GM18870 (cell line): Measurements from ENCODE around the gene MEGF8.
"Not testable (repeated sequence)": the region's sequence is repeated elsewhere in the genome, so short reads cannot be mapped to it uniquely, and the experiment has no call there.

ENCODE experiments used
- ATAC-seq: cut with Tn5 transposase; IDR thresholded peaks from one replicate; pipeline ENCODE4 v1.9.1; 2021; ENCODE audit warnings: moderate library complexity; ENCODE audit not compliant: unreplicated experiment

The MEGF8 gene

DNA sequence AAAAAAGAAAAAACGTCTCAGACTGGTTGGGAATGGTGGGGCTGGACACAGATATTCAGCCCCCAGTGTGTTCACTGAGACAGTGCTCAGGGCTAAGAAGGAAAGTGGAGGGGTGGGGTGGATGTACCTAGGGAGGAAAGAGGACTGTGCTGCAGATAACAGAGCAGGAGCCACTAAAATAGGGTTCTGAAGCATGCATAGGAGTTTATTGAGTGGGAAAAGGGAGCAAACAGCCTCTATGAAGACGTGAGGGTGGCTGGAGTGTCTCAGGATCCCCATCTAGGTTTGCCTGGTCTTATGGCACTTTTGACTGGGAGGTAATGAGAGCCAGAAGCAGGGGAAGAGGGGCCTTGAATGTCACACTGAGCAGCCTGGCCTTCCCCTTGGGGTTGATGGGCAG is 3.4 kb downstream of the MEGF8 start:
- ATAC-seq = no peak

DNA sequence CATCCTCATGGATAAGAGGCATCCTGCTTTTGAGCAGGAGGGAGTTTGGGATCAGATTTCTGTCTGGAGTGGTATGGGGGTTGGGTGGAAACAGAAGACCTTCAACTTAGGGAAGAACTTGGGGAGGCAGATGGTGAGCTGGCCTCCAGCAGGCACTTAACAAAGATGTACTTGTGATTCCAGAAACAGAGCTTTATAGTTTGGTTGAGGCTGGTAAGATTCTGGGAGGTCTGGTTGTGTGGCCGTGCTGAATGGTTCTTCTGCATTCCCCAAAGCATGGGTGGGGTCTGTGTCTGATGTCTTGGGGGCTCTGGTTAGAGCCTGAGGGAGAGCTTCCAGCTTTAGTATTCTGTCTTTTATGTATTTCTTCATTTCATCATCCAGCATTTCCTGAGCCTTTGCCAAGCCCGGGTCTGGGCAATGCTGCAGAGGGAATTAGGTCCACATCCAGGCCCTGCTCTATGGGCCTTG is 4.8 kb downstream of the MEGF8 start:
- ATAC-seq = no peak

DNA sequence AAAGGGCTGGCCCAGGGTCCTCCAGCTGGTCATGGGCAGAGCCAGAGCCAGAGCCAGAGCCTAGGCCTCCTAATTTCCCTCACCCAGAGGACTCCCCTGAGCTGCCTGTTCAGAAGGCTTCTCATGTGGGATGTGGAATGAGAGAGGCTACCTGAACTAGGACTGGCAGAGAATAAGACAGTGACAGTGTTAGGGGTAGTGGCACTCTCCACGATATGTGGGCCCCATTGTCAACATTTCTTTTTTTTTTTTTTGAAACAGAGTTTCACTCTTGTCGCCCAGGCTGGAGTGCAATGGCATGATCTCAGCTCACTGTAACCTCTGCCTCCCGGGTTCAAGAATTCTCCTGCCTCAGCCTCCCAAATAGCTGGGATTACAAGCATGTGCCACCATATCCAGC is 5.9 kb downstream of the MEGF8 start:
- not testable (repeated sequence) for ATAC-seq

DNA sequence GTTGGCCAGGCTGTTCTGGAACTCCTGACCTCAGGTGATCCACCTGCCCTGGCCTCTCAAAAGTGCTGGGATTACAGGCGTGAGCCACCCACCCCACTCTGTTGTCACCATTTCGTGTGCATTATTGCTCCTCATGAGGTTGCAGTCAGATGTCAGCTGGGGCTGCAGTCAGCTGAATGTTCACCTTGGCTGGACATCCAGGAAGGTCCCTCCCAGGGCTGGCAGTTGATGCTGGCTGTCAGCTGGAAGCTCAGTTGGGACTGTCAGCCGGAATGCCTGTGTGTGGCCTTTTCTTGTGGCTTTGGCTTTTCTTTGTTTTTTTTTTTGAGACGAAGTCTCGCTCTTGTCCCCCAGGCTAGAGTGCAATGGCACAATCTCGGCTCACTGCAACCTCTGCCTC is 6.6 kb downstream of the MEGF8 start:
- no peak for ATAC-seq

DNA sequence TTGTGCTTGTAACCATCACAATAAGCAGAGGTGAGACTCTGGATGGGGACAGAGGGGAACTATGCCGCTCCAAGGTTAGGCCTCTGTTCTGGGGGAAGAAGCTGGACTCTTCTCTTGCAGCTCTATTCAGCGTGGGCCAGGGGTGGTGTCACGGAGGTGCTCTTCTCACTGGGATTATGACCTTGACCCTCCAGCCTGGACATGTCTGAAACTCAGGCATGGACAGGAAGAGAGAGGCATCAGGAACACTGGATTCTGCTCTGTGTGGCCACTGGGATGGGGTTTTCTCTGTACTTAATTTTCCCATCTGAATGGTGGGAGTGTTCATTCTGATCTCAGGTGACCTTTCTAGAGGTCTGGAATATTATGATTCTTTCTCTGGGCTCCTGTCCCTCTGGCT is 7.6 kb downstream of the MEGF8 start:
- no peak for ATAC-seq

DNA sequence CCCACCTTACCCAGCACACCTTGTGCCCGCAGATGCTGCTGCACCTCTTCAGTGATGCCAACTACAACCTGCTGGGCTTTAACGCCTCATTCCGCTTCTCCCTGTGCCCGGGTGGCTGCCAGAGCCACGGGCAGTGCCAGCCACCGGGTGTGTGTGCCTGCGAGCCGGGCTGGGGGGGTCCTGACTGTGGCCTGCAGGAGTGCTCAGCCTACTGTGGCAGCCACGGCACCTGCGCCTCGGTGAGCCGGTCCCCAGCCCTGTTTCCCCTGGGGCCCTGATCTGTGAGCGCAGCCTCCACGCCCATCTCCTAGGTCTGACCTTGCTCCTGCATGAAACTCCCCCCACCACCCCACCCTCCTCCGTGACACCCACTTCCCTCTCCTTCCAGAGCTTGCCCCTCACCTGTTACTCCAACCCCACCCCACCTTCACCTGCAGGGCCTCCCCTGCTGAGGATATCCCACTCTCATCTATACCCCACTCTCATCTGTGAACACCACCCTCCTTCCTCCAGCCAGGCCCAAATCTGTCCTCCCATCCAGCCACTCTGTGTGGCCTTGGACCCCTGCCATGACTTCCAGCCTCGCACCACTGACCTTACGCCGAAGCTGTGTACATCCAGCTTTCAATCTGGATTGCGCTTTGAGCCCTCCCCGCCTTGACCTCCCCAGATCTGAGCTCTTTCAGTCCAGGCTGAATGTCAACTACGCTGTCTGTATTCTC is 8.7 kb downstream of the MEGF8 start:
- ATAC-seq = no peak

DNA sequence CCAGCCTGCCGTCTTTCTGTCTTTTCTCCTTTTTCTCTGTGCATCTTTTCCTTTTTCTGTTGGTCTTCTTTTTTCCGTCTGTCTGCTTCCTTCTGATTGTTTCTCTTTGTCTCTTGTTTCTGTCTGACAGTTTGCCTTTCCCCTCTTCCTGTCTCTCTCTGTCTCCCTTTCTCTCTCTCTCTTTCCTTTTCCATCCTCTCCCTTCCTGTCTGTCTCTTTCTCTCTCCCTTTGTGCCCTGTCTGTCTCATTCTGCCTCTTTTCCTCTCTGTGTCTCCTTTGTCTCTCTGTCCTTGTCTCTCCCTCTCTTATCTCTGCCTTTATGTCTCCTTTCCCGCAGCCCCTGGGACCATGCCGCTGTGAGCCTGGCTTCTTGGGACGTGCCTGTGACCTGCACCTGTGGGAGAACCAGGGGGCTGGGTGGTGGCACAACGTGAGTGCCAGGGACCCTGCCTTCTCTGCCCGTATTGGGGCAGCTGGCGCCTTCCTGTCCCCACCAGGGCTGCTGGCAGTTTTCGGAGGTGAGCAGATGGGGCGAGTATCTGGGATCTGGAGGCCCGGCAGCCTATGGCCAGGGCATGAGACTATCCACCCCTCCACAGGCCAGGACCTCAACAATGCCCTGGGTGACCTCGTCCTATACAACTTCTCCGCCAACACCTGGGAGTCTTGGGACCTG is 9.4 kb downstream of the MEGF8 start:
- no peak for ATAC-seq

DNA sequence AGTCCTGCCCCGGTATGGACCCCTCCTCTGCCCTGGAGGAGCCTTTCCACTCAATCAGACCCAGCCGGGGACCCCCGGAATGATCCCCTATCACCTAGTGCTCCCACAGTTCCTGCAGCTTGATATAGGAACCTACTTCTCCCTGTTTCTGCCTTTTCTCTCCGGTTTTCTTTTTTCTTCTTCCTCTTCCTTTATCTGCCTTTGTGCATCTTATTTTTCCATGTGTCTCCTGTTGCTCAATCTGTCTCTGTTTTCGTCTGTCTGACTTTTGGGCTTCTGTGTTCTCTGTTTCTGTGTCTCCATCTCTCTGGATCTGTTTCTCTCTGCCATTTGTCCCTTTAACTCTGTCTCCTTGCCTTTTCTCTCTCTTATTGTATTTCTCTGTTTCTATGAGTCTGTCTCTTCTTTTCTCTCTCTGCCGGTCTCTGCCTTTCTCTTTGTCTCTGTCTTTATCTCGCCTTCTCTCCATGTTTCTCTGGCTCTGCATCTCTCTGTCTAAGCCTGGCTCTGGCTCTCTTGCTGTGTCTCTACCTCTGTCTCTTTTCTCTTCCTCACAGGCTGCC is 10.0 kb downstream of the MEGF8 start:
- ATAC-seq = no peak

DNA sequence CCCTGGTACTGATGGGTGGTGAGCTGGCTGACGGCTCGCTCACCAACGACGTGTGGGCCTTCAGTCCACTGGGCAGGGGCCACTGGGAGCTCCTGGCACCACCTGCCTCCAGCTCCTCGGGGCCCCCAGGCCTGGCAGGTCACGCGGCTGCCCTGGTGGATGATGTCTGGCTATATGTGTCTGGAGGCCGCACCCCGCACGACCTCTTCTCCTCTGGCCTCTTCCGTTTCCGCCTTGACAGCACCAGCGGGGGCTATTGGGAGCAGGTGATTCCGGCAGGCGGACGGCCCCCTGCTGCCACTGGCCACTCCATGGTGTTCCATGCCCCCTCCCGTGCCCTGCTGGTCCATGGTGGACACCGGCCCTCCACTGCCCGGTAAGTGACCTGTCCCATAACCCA is 10.5 kb downstream of the MEGF8 start:
- no peak for ATAC-seq

DNA sequence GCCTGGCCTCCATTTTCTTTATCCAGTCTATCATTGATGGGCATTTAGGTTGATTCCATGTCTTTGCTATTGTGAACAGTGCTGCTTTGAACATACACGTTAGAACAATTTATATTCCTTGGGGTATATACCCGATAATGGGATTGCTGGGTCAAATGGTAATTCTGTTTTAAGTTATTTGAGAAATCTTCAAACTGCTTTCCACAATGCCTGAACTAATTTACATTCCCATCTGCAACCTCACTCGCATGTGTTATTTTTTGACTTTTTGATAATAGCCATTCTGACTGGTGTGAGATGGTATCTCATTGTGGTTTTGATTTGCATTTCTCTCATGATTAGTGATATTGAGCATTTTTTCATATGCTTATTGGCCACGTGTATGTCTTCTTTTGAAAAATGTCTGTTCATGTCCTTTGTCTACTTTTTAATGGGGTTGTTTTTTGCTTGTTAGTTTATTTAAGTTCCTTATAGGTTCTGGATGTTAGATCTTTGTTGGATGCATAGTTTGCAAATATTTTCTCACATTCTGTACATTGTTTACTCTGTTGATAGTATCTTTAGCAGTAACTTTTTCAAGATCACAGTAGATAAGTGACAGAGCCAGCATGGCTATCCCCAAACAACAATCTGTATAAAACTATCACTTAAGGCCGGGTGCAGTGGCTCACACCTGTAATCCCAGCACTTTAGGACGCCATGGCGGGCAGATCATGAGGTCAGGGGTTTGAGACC is 13.9 kb downstream of the MEGF8 start:
- ATAC-seq = not testable (repeated sequence)

DNA sequence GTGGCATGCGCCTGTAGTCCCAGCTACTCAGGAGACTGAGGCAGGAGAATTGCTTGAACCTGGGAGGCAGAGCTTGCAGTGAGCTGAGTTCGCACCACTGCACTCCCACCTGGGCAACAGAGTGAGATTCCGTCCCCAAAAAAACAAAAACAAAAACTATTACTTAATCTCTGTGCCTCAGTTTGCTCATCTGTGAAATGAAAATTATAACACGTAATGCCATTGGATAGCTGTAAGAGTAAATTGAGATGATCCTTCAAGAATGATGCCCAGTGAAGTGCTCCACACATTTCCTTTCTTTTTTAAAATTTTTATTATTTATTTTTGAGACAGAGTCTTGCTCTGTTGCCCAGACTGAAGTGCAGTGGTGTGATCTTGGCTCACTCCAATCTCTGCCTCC is 14.5 kb downstream of the MEGF8 start:
- ATAC-seq = not testable (repeated sequence)

DNA sequence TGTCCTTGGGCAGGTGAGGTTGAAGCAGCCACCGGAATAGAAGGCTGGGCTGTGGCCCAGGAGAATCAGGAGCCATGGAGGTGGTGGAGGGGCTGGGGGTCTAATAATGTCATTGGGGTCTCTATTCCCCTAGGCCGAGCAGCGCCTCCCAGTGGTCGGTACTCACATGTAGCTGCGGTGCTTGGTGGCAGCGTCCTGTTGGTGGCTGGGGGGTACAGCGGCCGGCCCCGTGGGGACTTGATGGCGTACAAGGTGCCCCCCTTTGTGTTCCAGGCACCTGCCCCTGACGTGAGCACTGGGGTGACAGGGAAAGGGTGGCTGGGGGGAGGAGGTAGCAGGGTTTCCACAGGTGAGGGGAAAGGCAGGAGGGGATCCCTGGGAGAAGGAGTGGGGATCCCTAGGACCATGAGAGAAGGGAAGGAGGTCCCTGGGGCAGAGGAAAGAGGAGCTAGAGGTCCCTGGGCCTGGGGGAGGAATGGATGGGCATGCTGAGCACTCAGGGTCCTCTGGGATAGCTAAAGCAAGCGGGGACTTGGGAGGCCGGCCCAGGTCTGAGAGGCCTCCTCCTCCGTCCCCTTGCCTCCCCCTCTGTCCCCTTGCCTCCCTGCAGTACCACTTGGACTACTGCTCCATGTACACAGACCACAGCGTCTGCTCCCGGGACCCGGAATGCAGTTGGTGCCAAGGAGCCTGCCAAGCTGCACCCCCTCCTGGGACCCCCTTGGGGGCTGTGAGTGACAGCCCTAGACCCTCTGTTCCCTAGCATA is 18.1 kb downstream of the MEGF8 start:
- ATAC-seq = no peak

DNA sequence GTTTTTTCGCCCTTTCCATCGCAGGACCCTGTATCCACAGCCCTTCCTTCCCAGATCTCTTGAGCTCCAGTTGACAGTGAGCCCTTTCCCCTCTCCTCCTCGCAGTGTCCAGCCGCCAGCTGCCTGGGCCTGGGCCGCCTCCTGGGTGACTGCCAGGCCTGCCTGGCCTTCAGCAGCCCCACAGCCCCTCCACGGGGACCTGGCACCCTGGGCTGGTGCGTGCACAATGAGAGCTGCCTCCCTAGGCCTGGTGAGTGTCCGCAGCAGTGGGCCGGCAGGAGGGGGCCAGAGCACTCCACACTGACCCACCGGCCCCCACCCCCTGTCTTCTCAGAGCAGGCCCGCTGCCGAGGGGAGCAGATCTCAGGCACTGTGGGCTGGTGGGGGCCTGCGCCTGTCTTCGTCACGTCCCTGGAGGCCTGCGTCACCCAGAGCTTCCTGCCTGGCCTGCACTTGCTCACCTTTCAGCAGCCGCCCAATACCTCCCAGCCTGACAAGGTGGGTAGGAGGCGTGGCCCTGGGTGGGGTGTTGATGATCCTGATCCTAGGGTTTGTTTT is 19.0 kb downstream of the MEGF8 start:
- no peak for ATAC-seq

DNA sequence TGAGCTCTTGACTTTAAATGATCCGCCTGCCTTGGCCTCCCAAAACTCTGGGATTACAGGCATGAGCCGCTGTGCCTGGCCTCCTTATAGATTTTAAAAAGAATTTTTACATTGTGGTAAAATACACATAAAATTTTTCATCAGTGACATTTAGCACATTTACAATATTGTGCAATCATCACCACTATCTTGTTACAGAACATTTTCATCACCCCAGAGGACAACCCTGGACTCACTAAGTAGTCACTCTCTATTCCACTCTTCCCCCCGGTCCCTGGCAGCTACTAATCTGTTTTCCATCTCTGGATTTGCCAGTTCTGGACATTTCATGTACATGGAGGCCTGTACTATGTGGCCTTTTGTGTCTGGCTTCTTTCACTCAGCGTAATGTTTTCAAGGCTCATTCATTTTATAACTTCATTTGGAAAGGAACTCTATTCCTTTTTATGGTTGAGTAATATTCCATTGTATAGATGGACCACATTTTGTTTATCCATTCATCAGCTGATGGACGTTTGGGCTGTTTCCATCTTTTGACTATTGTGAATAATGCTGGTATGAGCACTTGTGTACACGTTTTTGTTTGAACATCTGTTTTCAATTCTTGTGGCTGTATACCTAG is 19.9 kb downstream of the MEGF8 start:
- no peak for ATAC-seq

DNA sequence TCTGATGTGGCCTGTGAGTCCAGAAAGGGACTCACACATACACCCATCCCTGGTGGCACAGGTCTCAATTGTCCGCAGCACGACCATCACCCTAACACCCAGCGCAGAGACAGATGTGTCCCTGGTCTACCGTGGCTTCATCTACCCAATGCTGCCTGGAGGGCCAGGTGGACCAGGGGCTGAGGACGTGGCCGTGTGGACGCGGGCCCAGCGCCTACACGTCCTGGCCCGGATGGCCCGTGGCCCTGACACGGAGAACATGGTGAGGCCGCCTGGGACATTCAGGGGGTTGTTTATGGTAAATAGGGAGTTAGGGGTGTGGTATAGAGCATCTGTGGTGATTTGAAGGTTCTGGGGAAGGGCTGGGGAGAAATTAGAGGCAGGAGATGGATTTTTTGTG is 22.8 kb downstream of the MEGF8 start:
- no peak for ATAC-seq

DNA sequence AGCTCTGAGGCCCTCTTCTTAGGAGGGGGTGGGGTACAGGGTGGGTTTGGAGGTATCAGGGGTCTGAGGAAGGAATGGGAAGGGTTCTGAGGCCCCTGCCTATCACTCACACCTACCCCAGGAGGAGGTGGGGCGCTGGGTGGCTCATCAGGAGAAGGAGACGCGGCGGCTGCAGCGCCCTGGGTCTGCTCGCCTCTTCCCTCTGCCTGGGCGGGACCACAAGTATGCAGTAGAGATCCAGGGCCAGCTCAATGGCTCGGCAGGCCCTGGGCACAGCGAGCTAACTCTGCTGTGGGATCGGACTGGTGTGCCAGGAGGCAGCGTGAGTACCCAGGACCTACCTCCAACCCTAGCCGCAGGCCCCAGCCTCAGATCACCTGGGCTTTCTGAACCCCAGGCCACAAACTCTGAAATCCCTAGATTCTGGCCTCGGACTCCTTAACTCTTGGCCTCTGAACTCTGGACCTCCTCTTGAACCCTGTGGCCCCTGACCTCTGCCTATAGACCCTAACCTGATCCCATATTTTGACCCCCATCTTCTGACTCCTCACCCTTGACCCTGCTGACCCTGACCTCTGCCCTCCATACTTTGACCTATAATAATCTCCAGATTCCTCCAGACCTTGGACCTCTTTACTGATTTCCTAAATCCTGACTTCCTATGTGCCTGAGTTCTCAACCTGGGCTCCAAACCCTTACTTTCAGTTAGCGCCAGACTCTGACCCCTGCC is 24.1 kb downstream of the MEGF8 start:
- no peak for ATAC-seq

DNA sequence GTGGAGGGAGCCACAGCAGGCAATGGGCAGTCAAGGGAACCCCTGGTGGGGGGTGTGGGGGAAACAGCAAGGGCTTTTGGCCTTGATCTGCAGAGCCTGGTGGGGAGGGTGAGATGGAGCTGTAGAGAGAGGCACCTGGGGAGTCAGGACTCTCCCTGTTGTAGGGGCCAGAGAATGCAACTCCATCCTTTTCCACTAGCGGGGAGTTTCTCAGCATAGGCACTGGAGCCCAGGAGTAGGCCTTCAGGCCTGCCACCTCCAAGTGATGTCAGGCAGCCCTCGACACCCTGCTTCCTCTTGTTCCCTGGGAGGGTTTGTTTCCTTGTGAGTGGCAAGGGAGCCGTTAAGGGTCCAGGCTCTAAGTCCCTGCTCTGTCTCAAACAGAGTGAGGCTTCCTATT is 25.0 kb downstream of the MEGF8 start:
- no peak for ATAC-seq

DNA sequence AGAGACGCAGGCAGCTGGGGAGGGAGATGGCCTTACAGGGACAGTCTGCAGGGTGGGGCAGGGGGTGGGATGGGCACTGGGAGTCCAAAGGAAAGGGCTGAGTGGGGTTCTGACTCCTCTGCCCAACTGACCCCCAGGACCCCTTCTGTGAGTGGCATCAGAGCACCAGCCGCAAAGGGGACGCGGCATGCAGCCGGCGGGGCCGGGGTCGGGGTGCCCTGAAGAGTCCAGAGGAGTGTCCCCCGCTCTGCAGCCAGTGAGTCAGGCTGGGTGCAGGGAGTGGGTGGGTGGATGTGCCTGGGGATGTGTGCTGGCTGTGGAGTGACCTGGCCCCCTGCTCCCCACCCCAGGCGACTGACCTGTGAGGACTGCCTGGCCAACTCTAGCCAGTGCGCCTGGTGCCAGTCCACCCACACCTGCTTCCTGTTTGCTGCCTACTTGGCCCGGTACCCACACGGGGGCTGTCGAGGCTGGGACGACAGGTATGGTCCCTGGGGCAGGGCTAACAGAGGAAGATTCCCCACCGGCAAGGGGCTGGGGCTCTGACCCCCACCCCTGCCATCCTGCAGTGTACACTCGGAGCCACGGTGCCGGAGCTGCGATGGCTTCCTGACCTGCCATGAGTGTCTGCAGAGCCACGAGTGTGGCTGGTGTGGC is 25.8 kb downstream of the MEGF8 start:
- ATAC-seq = no peak
